Measurements from ENCODE around the gene RTTN.

RTTN gene

DNA sequence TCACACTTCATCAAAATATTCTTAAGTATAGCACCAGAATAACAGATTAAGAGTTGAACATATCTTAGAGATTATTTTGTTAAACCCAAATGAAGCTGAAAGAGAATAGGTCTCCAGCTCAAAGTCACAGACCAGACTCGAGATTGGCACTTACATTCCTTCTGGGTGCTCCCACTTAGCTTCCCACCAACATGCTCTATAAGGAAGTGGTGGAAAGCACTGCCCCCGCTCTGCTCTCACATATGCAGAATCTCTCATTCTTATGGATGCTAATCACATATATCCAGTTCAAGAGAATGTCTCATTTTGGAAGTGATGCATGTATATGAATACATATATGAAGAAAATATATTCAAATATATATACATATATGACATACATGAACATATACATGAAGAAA lies 186.4 kb downstream of the RTTN start:
- H4K8ac ChIP-seq (ENCODE audit: low read length): no peak overlapping the region
- H3K4me1 ChIP-seq (ENCODE audit: control insufficient read depth, insufficient read depth, low read depth, low read length): peaks cover 3% of the 10 kb centered on the region
- H3K4me2 ChIP-seq (ENCODE audit: low read length, poor library complexity, severe bottlenecking): no peak overlapping the region
- no peak overlapping the region for H3K14ac ChIP-seq (ENCODE audit: low read length in 2 of 2)
- no peak overlapping the region for H3K18ac ChIP-seq (ENCODE audit: low read depth in 1 of 2, low read length in 2 of 2)
- WGBS: 85% methylated on average over 1 of the region's 2 CpGs
- no peak overlapping the region for H2AK5ac ChIP-seq (ENCODE audit: low read length, severe bottlenecking)
- H2BK120ac ChIP-seq (ENCODE audit: low read depth, low read length): no peak overlapping the region
- H3K27me3 ChIP-seq (ENCODE audit: control insufficient read depth in 1 of 2, insufficient read depth in 1 of 2, low read length in 2 of 2): no peaks in the 10 kb centered on the region
- no peak overlapping the region for H2BK5ac ChIP-seq (ENCODE audit: low read depth, low read length, poor library complexity, severe bottlenecking)
- H4K91ac ChIP-seq (ENCODE audit: low read length): no peak overlapping the region
- H3K9ac ChIP-seq (ENCODE audit: low read length): no peak overlapping the region
- no peak overlapping the region for H3K27ac ChIP-seq (ENCODE audit: low read length, poor library complexity, severe bottlenecking)
- no peak overlapping the region for H2AFZ ChIP-seq (ENCODE audit: low read depth, low read length)
- peaks cover 0 to 40% of the 10 kb centered on the region in 2 experiments for H3K36me3 ChIP-seq (ENCODE audit: control insufficient read depth in 1 of 2, insufficient read depth in 2 of 2, low read depth in 1 of 2, low read length in 2 of 2)
- no peak overlapping the region for H2BK15ac ChIP-seq (ENCODE audit: low read depth, poor library complexity, severe bottlenecking)
- H3K4ac ChIP-seq (ENCODE audit: low read depth in 1 of 2, low read length in 2 of 2): no peak overlapping the region
- no peak overlapping the region for H2BK12ac ChIP-seq (ENCODE audit: low read length in 2 of 2)
- DNase-seq: no peak
- H3K9me3 ChIP-seq (ENCODE audit: control insufficient read depth, low read length): no peaks in the 10 kb centered on the region
- no peak overlapping the region for H3K4me3 ChIP-seq (ENCODE audit: insufficient read depth in 1 of 2, low read depth in 1 of 2, low read length in 2 of 2)
- H3K79me1 ChIP-seq (replicated peaks; ENCODE audit: low read length, poor library complexity, severe bottlenecking): no peaks in the 10 kb centered on the region
- no peak overlapping the region for H3K23ac ChIP-seq (ENCODE audit: low read length in 2 of 2)

DNA sequence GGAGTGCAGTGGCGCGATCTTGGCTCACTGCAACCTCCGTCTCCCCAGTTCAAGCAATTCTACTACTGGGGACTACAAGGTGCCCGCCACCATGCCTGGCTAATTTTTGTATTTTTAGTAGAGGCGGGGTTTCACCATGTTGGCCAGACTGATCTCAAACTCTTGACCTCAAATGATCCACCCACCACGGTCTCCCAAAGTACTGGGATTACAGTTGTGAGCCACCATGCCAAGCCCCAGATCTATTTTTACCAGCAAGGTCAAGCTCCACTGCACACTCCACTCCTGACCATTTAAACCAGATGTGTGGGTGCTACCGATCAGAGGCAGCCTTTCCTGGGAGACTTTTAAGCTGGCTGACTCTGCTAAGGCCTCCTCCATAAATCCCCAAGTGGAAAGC lies 190.4 kb downstream of the RTTN start:
- 91% methylated on average over 7 of the region's 7 CpGs for WGBS
- no peak overlapping the region for H2BK15ac ChIP-seq (ENCODE audit: low read depth, poor library complexity, severe bottlenecking)
- no peak overlapping the region for H2BK5ac ChIP-seq (ENCODE audit: low read depth, low read length, poor library complexity, severe bottlenecking)
- no peak overlapping the region for H2BK12ac ChIP-seq (ENCODE audit: low read length in 2 of 2)
- no peaks in the 10 kb centered on the region for H3K9me3 ChIP-seq (ENCODE audit: control insufficient read depth, low read length)
- no peak overlapping the region for H3K27ac ChIP-seq (ENCODE audit: low read length, poor library complexity, severe bottlenecking)
- H3K4ac ChIP-seq (ENCODE audit: low read depth in 1 of 2, low read length in 2 of 2): no peak overlapping the region
- H3K4me2 ChIP-seq (ENCODE audit: low read length, poor library complexity, severe bottlenecking): no peak overlapping the region
- H3K4me1 ChIP-seq (ENCODE audit: control insufficient read depth, insufficient read depth, low read depth, low read length): peaks cover 3% of the 10 kb centered on the region
- no peak overlapping the region for H4K8ac ChIP-seq (ENCODE audit: low read length)
- no peak overlapping the region for H3K4me3 ChIP-seq (ENCODE audit: insufficient read depth in 1 of 2, low read depth in 1 of 2, low read length in 2 of 2)
- H3K79me1 ChIP-seq (replicated peaks; ENCODE audit: low read length, poor library complexity, severe bottlenecking): no peaks in the 10 kb centered on the region
- no peak overlapping the region for H3K18ac ChIP-seq (ENCODE audit: low read depth in 1 of 2, low read length in 2 of 2)
- H3K14ac ChIP-seq (ENCODE audit: low read length in 2 of 2): no peak overlapping the region
- H3K36me3 ChIP-seq (ENCODE audit: control insufficient read depth in 1 of 2, insufficient read depth in 2 of 2, low read depth in 1 of 2, low read length in 2 of 2): peaks cover 0 to 21% of the 10 kb centered on the region in 2 experiments
- no peak overlapping the region for H3K23ac ChIP-seq (ENCODE audit: low read length in 2 of 2)
- no peak overlapping the region for H2AFZ ChIP-seq (ENCODE audit: low read depth, low read length)
- H2BK120ac ChIP-seq (ENCODE audit: low read depth, low read length): no peak overlapping the region
- H3K27me3 ChIP-seq (ENCODE audit: control insufficient read depth in 1 of 2, insufficient read depth in 1 of 2, low read length in 2 of 2): no peaks in the 10 kb centered on the region
- no peak overlapping the region for H2AK5ac ChIP-seq (ENCODE audit: low read length, severe bottlenecking)
- H3K9ac ChIP-seq (ENCODE audit: low read length): no peak overlapping the region
- no peak for DNase-seq
- no peak overlapping the region for H4K91ac ChIP-seq (ENCODE audit: low read length)

DNA sequence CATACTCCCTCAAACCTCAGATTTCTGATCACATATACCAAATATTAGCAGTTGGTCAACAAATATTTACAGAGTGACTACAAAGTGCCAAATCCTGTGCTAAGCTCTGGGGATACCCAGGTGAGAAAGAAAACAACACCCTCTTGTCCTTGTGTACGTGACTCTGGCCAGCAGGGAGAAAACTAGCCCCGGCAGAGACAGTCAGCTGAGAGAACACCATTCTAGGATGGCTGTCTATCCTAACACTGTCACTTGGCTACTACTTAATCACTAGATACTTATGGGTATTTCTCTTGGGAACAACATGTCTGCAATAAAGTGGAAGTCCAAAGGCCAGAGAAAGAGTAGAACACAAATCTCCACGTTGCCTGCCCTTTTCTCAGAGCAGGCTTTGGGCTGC lies 199.9 kb downstream of the RTTN start:
- Histone ChIP-seq H2BK5ac (ENCODE audit: low read depth, low read length, poor library complexity, severe bottlenecking) (no peak overlapping the region), H4K91ac (ENCODE audit: low read length) (no peak overlapping the region), H3K27ac (ENCODE audit: low read length, poor library complexity, severe bottlenecking) (no peak overlapping the region), H3K14ac (ENCODE audit: low read length in 2 of 2) (no peak overlapping the region), H3K27me3 (ENCODE audit: control insufficient read depth in 1 of 2, insufficient read depth in 1 of 2, low read length in 2 of 2) (no peaks in the 10 kb centered on the region), H3K9ac (ENCODE audit: low read length) (peak overlapping the region; percentile 57), H2AFZ (ENCODE audit: low read depth, low read length) (no peak overlapping the region), H3K79me1 (replicated peaks; ENCODE audit: low read length, poor library complexity, severe bottlenecking) (no peaks in the 10 kb centered on the region), H3K4me3 (ENCODE audit: insufficient read depth in 1 of 2, low read depth in 1 of 2, low read length in 2 of 2) (peak overlapping the region in 1 of 2 experiments; percentile 63), H3K36me3 (ENCODE audit: control insufficient read depth in 1 of 2, insufficient read depth in 2 of 2, low read depth in 1 of 2, low read length in 2 of 2) (peaks cover 8 to 12% of the 10 kb centered on the region in 2 experiments), H2BK12ac (ENCODE audit: low read length in 2 of 2) (no peak overlapping the region), H3K4me2 (ENCODE audit: low read length, poor library complexity, severe bottlenecking) (no peak overlapping the region), H2BK120ac (ENCODE audit: low read depth, low read length) (no peak overlapping the region), H2BK15ac (ENCODE audit: low read depth, poor library complexity, severe bottlenecking) (no peak overlapping the region), H3K18ac (ENCODE audit: low read depth in 1 of 2, low read length in 2 of 2) (no peak overlapping the region), H3K23ac (ENCODE audit: low read length in 2 of 2) (no peak overlapping the region), H4K8ac (ENCODE audit: low read length) (no peak overlapping the region), H3K4me1 (ENCODE audit: control insufficient read depth, insufficient read depth, low read depth, low read length) (peaks cover 2% of the 10 kb centered on the region), H2AK5ac (ENCODE audit: low read length, severe bottlenecking) (no peak overlapping the region), H3K9me3 (ENCODE audit: control insufficient read depth, low read length) (peaks cover 3% of the 10 kb centered on the region), H3K4ac (ENCODE audit: low read depth in 1 of 2, low read length in 2 of 2) (no peak overlapping the region)
- 79% methylated on average over 3 of the region's 3 CpGs for WGBS
- DNase-seq: no peak

DNA sequence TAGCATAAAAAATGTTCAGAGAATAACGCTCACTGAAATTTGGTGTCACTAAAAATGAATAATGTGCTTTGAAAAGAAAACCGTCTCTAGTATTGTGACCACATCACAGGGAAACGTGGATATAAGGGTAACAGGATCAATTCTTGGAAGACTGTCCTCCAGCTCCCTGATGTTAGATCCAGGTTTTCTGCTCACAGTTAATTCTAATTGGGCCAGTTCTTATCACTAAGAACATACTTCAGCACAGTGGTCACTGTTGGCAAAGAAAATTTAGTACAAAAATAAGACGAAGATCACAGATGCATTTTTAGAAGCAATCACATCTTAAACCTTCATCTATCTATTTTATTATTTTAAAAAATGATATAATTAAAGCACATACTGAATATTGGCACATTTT lies 200.8 kb downstream of the RTTN start:
- Histone ChIP-seq H2BK5ac (ENCODE audit: low read depth, low read length, poor library complexity, severe bottlenecking) (no peak overlapping the region), H3K27me3 (ENCODE audit: control insufficient read depth in 1 of 2, insufficient read depth in 1 of 2, low read length in 2 of 2) (no peaks in the 10 kb centered on the region), H2AK5ac (ENCODE audit: low read length, severe bottlenecking) (no peak overlapping the region), H3K4me2 (ENCODE audit: low read length, poor library complexity, severe bottlenecking) (no peak overlapping the region), H3K14ac (ENCODE audit: low read length in 2 of 2) (no peak overlapping the region), H2BK12ac (ENCODE audit: low read length in 2 of 2) (no peak overlapping the region), H3K9me3 (ENCODE audit: control insufficient read depth, low read length) (no peaks in the 10 kb centered on the region), H4K8ac (ENCODE audit: low read length) (no peak overlapping the region), H2BK120ac (ENCODE audit: low read depth, low read length) (no peak overlapping the region), H3K36me3 (ENCODE audit: control insufficient read depth in 1 of 2, insufficient read depth in 2 of 2, low read depth in 1 of 2, low read length in 2 of 2) (peaks cover 8 to 16% of the 10 kb centered on the region in 2 experiments), H3K9ac (ENCODE audit: low read length) (peak overlapping the region; percentile 21), H3K23ac (ENCODE audit: low read length in 2 of 2) (no peak overlapping the region), H3K4ac (ENCODE audit: low read depth in 1 of 2, low read length in 2 of 2) (no peak overlapping the region), H3K4me1 (ENCODE audit: control insufficient read depth, insufficient read depth, low read depth, low read length) (peaks cover 2% of the 10 kb centered on the region), H2AFZ (ENCODE audit: low read depth, low read length) (no peak overlapping the region), H3K4me3 (ENCODE audit: insufficient read depth in 1 of 2, low read depth in 1 of 2, low read length in 2 of 2) (no peak overlapping the region), H3K27ac (ENCODE audit: low read length, poor library complexity, severe bottlenecking) (no peak overlapping the region), H3K79me1 (replicated peaks; ENCODE audit: low read length, poor library complexity, severe bottlenecking) (no peaks in the 10 kb centered on the region), H2BK15ac (ENCODE audit: low read depth, poor library complexity, severe bottlenecking) (no peak overlapping the region), H4K91ac (ENCODE audit: low read length) (no peak overlapping the region), H3K18ac (ENCODE audit: low read depth in 1 of 2, low read length in 2 of 2) (no peak overlapping the region)
- no peak for DNase-seq
- WGBS: 95% methylated on average over 3 of the region's 4 CpGs

All from mesenchymal stem cell (in vitro differentiated cells and primary cell).